Mesenchymal stem cell (in vitro differentiated cells and primary cell): ENCODE data around the gene PDAP1.
A peak's percentile ranks its signal among the peaks of the same experiment; 100 is the strongest.
"Not testable (repeated sequence)": the region's sequence is repeated elsewhere in the genome, so short reads cannot be mapped to it uniquely, and the experiment has no call there.

Experiments
- DNase-seq: peaks from one replicate; pipeline ENCODE4 v3.0.0-alpha.2; 2013
- H2AFZ ChIP-seq: one replicate; pipeline ENCODE4 v1.6.1; 2013; ENCODE audit warnings: low read depth, mild to moderate bottlenecking, control low read depth, inconsistent platforms, low read length, moderate library complexity
- H2AK5ac ChIP-seq: 2 replicates; pipeline ENCODE4 v1.6.1; 2013; ENCODE audit warnings: low read length, moderate library complexity, mild to moderate bottlenecking, inconsistent platforms; ENCODE audit not compliant: severe bottlenecking
- H2BK120ac ChIP-seq: one replicate; pipeline ENCODE4 v1.6.1; 2013; ENCODE audit warnings: low read depth, mild to moderate bottlenecking, inconsistent platforms, low read length, moderate library complexity
- H2BK12ac ChIP-seq, 2 experiments: one replicate each; pipeline ENCODE4 v1.6.1; 2013; ENCODE audit warnings: inconsistent platforms in 2 of 2, low read length in 2 of 2, mild to moderate bottlenecking in 2 of 2, moderate library complexity in 2 of 2, control low read depth in 1 of 2
- H2BK15ac ChIP-seq: one replicate; pipeline ENCODE4 v1.6.1; 2013; ENCODE audit warnings: mild to moderate bottlenecking, low read depth, inconsistent platforms; ENCODE audit not compliant: poor library complexity, severe bottlenecking
- H2BK5ac ChIP-seq: 2 replicates; pipeline ENCODE4 v1.6.1; 2013; ENCODE audit warnings: low read depth, mild to moderate bottlenecking, low read length, control low read depth, inconsistent platforms; ENCODE audit not compliant: poor library complexity, severe bottlenecking
- H3K14ac ChIP-seq, 2 experiments: one replicate each; pipeline ENCODE4 v1.6.1; 2013; ENCODE audit warnings: inconsistent platforms in 2 of 2, low read length in 2 of 2, control low read depth in 1 of 2, mild to moderate bottlenecking in 1 of 2, moderate library complexity in 1 of 2
- H3K18ac ChIP-seq, 2 experiments: one replicate each; pipeline ENCODE4 v1.6.1; 2013; ENCODE audit warnings: inconsistent platforms in 2 of 2, low read length in 2 of 2, control low read depth in 1 of 2, low read depth in 1 of 2, mild to moderate bottlenecking in 1 of 2
- H3K23ac ChIP-seq, 2 experiments: one replicate each; pipeline ENCODE4 v1.6.1; 2013; ENCODE audit warnings: inconsistent platforms in 2 of 2, low read length in 2 of 2, mild to moderate bottlenecking in 2 of 2, moderate library complexity in 2 of 2, control low read depth in 1 of 2
- H3K27ac ChIP-seq: 2 replicates; pipeline ENCODE4 v1.5.1; 2013; ENCODE audit warnings: mild to moderate bottlenecking, moderate library complexity, low read length, control low read depth, inconsistent platforms; ENCODE audit not compliant: poor library complexity, severe bottlenecking
- H3K27me3 ChIP-seq, 2 experiments: 2 replicates each; pipeline versions ENCODE4 v1.6.1 to v1.7.0; 2013; ENCODE audit warnings: low read length in 2 of 2, mild to moderate bottlenecking in 2 of 2, moderate library complexity in 2 of 2, control low read depth in 1 of 2, inconsistent platforms in 1 of 2; ENCODE audit not compliant: control insufficient read depth in 1 of 2, insufficient read depth in 1 of 2
- H3K36me3 ChIP-seq, 2 experiments: 2 replicates each; pipeline versions ENCODE4 v1.6.1 to v1.7.0; 2013; ENCODE audit warnings: low read length in 2 of 2, control low read depth in 1 of 2, inconsistent platforms in 1 of 2, low read depth in 1 of 2, mild to moderate bottlenecking in 1 of 2; ENCODE audit not compliant: insufficient read depth in 2 of 2, control insufficient read depth in 1 of 2
- H3K4ac ChIP-seq, 2 experiments: one replicate each; pipeline ENCODE4 v1.6.1; 2013; ENCODE audit warnings: inconsistent platforms in 2 of 2, low read length in 2 of 2, mild to moderate bottlenecking in 2 of 2, moderate library complexity in 2 of 2, control low read depth in 1 of 2, low read depth in 1 of 2
- H3K4me1 ChIP-seq: 2 replicates; pipeline ENCODE4 v1.6.1; 2013; ENCODE audit warnings: low read depth, low read length, control low read depth; ENCODE audit not compliant: control insufficient read depth, insufficient read depth
- H3K4me2 ChIP-seq: 2 replicates; pipeline ENCODE4 v1.6.1; 2013; ENCODE audit warnings: low read length, mild to moderate bottlenecking, inconsistent platforms; ENCODE audit not compliant: poor library complexity, severe bottlenecking
- H3K4me3 ChIP-seq, 2 experiments: 2 replicates each; pipeline versions ENCODE4 v1.5.1 to v1.7.0; 2013; ENCODE audit warnings: low read length in 2 of 2, mild to moderate bottlenecking in 2 of 2, control low read depth in 1 of 2, low read depth in 1 of 2; ENCODE audit not compliant: insufficient read depth in 1 of 2
- H3K79me1 ChIP-seq: replicated peaks from 2 replicates; pipeline ENCODE4 v1.6.1; 2013; ENCODE audit warnings: mild to moderate bottlenecking, control low read depth, low read length, inconsistent platforms; ENCODE audit not compliant: poor library complexity, severe bottlenecking
- H3K9ac ChIP-seq: 2 replicates; pipeline ENCODE4 v1.7.0; 2013; ENCODE audit warnings: mild to moderate bottlenecking, low read length, moderate library complexity
- H3K9me3 ChIP-seq: 2 replicates; pipeline ENCODE4 v1.7.0; 2013; ENCODE audit warnings: mild to moderate bottlenecking, low read length; ENCODE audit not compliant: control insufficient read depth
- H4K8ac ChIP-seq: one replicate; pipeline ENCODE4 v1.6.1; 2013; ENCODE audit warnings: inconsistent platforms, mild to moderate bottlenecking, low read length, moderate library complexity
- H4K91ac ChIP-seq: one replicate; pipeline ENCODE4 v1.6.1; 2013; ENCODE audit warnings: mild to moderate bottlenecking, low read length, inconsistent platforms
- WGBS: methylation state at CpG from one replicate; pipeline ENCODE4 v1.1.7; 2013; ENCODE audit warnings: mixed read lengths; 5-methylcytosine and 5-hydroxymethylcytosine counted together

Gene PDAP1

DNA sequence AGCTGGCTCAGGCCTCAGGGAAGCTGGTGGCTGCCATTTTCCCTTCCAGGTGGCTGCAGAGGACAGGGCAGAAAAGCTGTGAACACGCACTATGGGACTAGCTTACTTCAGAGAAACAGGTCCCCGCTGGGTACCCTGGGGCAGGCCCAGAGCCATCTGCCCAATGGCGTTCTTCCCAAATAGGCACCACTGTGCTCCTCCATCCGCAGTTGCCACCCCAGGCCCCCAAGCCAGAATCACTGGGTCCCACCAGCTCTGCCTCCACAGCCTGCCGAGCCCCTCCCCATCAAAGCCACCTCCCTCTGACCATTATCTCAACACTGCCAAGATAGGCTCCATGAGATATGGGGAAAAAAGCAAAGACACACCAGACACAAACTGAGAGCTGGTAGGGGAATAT lies 11.8 kb upstream of the PDAP1 start:
- Histone ChIP-seq H3K4me3 (no peak overlapping the region), H3K36me3 (peaks cover 82 to 92% of the 10 kb centered on the region in 2 experiments), H3K9me3 (no peaks in the 10 kb centered on the region), H3K4me1 (no peaks in the 10 kb centered on the region), H3K4me2 (no peak overlapping the region), H3K18ac (no peak overlapping the region), H2BK120ac (no peak overlapping the region), H3K4ac (no peak overlapping the region), H3K27me3 (no peaks in the 10 kb centered on the region), H4K8ac (no peak overlapping the region), H2AFZ (no peak overlapping the region), H3K27ac (no peak overlapping the region), H3K79me1 (peaks cover 39% of the 10 kb centered on the region), H2BK12ac (no peak overlapping the region), H3K14ac (no peak overlapping the region), H2AK5ac (no peak overlapping the region), H2BK15ac (no peak overlapping the region), H2BK5ac (no peak overlapping the region), H3K9ac (no peak overlapping the region), H3K23ac (no peak overlapping the region), H4K91ac (no peak overlapping the region)
- no peak for DNase-seq
- over 99% methylated on average over 5 of the region's 5 CpGs for WGBS

DNA sequence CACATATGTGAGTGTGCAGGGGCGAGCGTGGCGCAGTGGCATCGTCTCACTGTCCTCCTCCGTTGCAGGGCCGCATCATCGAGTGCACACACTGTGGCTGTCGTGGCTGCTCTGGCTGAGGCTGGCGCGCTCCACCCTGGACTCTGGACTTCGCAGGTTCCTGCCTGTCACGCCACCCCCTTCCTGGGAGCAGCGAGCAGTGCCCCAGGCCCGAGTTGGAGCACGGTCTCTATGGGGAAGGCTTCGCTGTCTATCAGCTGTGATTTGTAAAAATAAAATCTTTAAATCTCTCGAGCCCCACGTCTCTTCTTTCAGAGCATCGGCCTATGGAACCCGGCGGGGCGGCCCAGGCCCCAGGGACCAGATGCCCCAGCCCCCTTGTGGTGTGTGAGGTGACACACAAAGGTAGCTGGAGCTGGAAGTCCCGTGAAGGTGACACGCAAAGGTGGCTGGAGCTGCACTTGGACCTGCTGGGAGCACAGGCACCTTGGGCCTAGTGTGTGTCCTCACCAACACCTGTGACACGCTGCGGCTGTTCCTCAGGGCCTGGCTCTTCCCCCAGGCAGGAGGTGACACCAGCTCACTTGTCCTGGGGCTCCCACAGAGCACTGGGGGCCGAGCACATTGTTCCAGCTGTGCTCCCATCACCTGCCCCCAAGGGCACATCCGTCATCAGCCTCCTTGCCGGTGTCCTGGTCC lies 11.1 kb upstream of the PDAP1 start:
- no peaks in the 10 kb centered on the region for H3K9me3 ChIP-seq
- H3K36me3 ChIP-seq, result peaks cover 82 to 92% of the 10 kb centered on the region in 2 experiments
- H2AFZ ChIP-seq, result no peak overlapping the region
- H2BK12ac ChIP-seq, result no peak overlapping the region
- H2BK120ac ChIP-seq, result no peak overlapping the region
- H3K79me1 ChIP-seq, result peaks cover 39% of the 10 kb centered on the region
- no peak overlapping the region for H3K27ac ChIP-seq
- H4K8ac ChIP-seq, result no peak overlapping the region
- WGBS, result 96% methylated on average over 29 of the region's 29 CpGs
- H3K4ac ChIP-seq, result no peak overlapping the region
- H2BK15ac ChIP-seq, result no peak overlapping the region
- no peak overlapping the region for H2BK5ac ChIP-seq
- H3K18ac ChIP-seq, result no peak overlapping the region
- no peak overlapping the region for H3K9ac ChIP-seq
- no peak for DNase-seq
- H3K14ac ChIP-seq, result no peak overlapping the region
- no peak overlapping the region for H4K91ac ChIP-seq
- no peak overlapping the region for H3K4me3 ChIP-seq
- no peak overlapping the region for H3K23ac ChIP-seq
- no peaks in the 10 kb centered on the region for H3K27me3 ChIP-seq
- no peak overlapping the region for H3K4me2 ChIP-seq
- H2AK5ac ChIP-seq, result no peak overlapping the region
- H3K4me1 ChIP-seq, result no peaks in the 10 kb centered on the region

DNA sequence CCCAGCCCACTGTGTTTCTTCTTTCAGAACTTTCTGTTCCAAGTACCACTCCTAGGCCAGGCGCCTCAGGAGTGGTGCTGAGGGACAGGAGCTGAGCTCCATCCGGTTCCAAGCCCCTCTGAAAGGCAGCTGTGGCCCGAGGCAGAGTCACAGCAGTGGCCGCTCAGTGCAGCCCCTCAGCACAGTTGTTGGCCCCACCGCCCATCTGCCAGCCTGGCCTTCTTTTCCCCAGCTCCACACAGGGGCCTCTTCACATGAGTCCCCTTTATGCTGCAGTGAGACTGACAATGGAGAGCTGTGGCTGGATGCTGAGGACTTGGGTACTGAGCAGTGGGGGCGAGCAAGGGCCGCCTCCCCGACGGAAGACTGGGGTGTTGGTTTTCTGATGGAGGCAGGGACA lies 9.9 kb upstream of the PDAP1 start:
- no peak overlapping the region for H3K23ac ChIP-seq
- H3K9me3 ChIP-seq, result no peaks in the 10 kb centered on the region
- H3K9ac ChIP-seq, result no peak overlapping the region
- H4K8ac ChIP-seq, result no peak overlapping the region
- H3K36me3 ChIP-seq, result peaks cover 78 to 92% of the 10 kb centered on the region in 2 experiments
- H2AFZ ChIP-seq, result no peak overlapping the region
- H2AK5ac ChIP-seq, result no peak overlapping the region
- H2BK120ac ChIP-seq, result no peak overlapping the region
- no peaks in the 10 kb centered on the region for H3K4me1 ChIP-seq
- H3K79me1 ChIP-seq, result peaks cover 32% of the 10 kb centered on the region
- no peak overlapping the region for H3K4ac ChIP-seq
- H3K18ac ChIP-seq, result no peak overlapping the region
- no peak for DNase-seq
- no peak overlapping the region for H4K91ac ChIP-seq
- no peak overlapping the region for H2BK12ac ChIP-seq
- no peak overlapping the region for H3K4me2 ChIP-seq
- H3K4me3 ChIP-seq, result no peak overlapping the region
- H2BK5ac ChIP-seq, result no peak overlapping the region
- H3K27ac ChIP-seq, result no peak overlapping the region
- H3K14ac ChIP-seq, result no peak overlapping the region
- 98% methylated on average over 7 of the region's 9 CpGs for WGBS
- H2BK15ac ChIP-seq, result no peak overlapping the region
- H3K27me3 ChIP-seq, result no peaks in the 10 kb centered on the region

DNA sequence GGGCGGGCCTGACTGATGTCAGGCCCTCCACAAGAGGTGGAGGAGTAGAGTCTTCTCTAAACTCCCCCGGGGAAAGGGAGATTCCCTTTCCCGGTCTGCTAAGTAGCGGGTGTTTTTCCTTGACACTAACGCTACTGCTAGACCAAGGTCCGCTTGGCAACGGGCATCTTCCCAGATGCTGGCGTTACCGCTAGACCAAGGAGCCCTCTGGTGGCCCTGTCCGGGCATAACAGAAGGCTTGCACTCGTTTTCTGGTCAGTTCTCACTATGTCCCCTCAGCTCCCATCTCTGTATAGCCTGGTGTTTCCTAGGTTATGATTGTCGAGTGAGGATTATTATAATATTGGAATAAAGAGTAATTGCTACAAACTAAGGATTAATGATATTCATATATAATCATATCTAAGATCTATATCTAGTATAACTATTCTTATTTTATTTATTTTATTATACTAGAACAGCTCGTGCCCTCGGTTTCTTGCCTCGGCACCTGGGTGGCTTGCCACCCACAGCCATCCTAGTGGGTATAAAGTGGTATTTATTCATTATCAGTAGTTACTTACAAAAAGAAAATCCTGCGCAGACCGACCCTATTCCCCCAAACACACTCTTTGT lies 7.2 kb upstream of the PDAP1 start:
- H2AFZ ChIP-seq, H3K4ac ChIP-seq, H2BK15ac ChIP-seq, H3K27me3 ChIP-seq, H2BK12ac ChIP-seq, H2BK120ac ChIP-seq, H2BK5ac ChIP-seq, H3K9ac ChIP-seq, H4K91ac ChIP-seq, H3K14ac ChIP-seq, H3K23ac ChIP-seq, H3K4me1 ChIP-seq, H3K27ac ChIP-seq, H3K4me2 ChIP-seq, H2AK5ac ChIP-seq, H3K9me3 ChIP-seq, H4K8ac ChIP-seq, H3K4me3 ChIP-seq, H3K18ac ChIP-seq: not testable (repeated sequence)
- Histone ChIP-seq H3K79me1 (peaks cover 31% of the 10 kb centered on the region), H3K36me3 (peaks cover 80 to 94% of the 10 kb centered on the region in 2 experiments)
- WGBS, result 61% methylated on average over 12 of the region's 17 CpGs
- peak; percentile 75 for DNase-seq
